NCI-H748 (cell line): Measurements from ENCODE around the gene POM121L12.

Experiments
- DNase-seq: peaks from one replicate; lab custom pipeline; 2025; ENCODE audit not compliant: unreplicated experiment; lab: John Stamatoyannopoulos, UW

The POM121L12 gene

DNA sequence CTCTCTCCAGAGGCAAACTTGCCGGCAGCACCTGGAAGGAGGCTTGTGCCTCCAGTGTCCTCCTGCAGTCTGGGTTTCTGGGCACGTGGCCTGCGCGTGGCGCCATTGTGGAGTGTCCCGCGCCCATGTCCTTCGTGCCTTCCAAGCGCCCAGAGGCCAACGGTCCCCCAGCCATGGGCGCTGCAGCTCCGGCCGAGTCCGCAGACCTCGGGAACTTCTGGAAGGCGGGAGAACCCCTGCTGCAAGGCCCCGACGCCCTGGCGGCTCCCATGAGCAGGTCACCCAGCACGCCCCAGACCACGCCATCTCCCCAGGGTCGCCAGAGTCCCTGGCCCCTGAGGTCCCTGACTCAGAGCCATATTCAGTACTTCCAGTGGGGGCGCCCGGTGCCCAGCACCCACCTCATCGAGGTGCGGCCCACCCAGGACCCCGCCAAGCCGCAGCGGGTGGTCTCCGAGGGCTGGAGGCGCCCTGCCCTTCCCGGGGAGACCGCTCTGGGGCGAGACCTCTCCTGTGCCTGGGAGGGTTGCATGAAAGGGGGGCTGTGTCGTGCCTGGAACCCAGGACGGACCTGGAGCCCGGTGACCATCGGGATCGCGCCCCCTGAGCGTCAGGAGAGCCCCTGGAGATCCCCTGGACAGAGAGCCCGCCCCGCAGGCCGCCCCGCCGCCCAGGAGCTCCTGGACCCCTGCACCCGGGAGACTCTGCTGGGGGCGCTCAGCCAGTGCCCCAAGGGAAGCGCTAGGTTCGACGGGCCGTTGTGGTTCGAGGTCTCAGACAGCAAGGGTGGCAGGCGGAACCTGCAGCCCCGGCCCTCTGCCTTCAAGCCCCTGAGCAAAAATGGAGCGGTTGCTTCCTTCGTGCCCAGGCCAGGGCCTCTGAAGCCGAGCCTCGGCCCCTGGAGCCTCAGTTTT lies at the start of gene POM121L12:
Gene POM121L12, plus strand, starts transcription at position 135 of the 914 bp plus-strand sequence. Its CDS starts 39 bp downstream, at position 174.
- DNase-seq: no peak

DNA sequence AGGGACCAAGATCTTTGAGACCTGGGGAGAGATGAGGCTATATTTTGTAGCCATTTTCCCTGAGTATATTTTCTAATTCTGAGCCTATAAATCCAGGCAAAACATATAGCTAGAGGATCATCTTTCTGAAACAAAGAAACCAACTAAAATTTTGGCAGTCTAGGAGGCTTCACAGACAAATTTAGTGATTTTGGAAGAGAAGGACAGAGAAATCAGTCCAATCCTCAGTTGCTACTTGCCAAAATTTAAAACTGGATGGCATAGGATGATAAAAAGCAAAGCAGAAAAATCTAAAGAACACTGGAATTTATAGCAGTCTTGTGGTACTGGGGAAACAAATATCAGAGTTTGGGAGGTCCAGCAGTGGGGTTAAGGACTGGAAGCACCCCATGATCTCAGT lies 43.4 kb upstream of the POM121L12 start:
- no peak for DNase-seq

DNA sequence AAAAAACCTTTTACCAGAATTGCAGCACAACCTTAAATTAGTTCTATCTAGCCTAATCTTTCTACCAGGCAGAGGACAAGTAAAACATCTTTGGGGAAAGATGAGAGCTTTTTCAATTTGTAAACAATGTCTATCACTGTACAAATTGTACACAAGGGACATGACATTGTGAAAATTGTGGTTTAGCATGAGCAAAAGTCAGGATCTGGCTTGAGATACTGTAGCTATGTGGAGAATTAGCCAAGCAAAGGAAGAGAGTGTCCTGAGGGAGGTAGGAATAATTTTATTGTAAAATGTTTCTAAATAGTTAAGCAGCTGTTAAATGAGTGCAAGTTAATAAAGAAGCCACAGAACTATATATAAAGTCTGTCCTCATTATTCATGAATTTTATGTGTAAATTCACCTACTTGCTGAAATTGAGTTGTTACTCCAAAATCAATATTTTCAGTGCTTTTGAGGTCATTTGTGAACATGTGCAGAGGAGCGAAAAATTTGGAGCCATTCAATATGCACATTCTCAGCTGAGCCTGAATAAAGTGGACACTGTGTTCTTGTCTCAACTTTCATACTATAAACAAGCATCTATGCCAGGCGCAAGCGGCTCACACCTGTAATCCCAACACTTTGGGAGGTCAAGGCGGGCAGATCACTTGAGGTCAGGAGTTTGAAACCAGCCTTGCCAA lies 42.8 kb upstream of the POM121L12 start:
- no peak for DNase-seq

DNA sequence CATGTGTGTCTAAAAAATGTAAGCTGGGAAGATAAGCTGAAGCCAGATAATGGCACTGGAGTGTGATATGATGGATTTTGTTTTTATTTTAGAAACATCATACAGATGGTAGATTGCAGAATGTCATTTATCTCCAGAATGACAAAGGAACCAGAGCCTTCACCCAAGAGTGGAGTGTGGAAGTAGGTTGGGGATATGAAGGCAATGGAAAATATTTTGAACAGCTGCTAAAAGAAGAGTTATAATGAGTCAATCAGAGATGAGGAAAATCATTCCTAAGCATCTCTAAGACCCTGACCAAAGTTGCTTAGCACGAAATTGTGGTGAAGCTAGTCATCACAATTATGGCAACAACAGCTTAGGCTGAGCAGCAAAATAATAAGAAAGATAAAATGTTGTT lies 39.8 kb upstream of the POM121L12 start:
- DNase-seq: no peak

DNA sequence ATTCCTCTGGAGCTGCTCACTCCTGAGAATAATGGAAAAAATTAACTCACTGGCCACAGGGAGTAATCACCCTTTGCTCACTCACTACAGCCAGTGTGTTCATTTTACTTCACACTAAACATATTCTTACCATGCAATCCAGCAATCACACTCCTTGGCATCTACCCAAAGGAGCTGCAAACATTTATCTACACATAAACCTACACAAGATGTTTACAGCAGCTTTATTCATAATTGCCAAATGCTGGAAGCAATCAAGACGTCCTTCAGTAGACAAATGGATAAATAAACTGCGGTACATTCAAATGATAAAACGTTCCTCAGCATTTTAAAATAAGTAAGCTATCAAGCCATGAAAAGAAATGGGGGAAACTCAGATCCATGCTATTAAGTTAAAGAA lies 34.2 kb upstream of the POM121L12 start:
- no peak for DNase-seq

DNA sequence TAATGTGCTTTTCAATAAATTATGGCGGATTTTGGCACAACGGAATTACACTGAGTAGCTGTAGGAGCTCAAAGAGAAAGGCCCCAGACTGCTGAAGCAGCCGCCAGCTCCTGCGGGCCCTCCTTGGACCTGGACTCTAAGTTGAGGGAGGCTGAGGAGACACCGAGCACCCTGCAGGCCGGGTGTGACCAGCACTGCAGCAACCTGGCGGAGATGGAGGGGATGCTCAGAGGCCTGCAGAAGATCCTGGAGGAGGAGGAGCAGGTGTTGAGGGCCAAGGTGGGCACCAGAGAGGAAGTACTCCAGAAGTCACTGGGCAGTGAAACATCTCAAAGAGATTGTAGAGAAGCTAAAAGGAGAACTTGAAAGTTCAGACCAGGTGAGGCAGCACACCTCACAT lies 33.0 kb upstream of the POM121L12 start:
- no peak for DNase-seq

DNA sequence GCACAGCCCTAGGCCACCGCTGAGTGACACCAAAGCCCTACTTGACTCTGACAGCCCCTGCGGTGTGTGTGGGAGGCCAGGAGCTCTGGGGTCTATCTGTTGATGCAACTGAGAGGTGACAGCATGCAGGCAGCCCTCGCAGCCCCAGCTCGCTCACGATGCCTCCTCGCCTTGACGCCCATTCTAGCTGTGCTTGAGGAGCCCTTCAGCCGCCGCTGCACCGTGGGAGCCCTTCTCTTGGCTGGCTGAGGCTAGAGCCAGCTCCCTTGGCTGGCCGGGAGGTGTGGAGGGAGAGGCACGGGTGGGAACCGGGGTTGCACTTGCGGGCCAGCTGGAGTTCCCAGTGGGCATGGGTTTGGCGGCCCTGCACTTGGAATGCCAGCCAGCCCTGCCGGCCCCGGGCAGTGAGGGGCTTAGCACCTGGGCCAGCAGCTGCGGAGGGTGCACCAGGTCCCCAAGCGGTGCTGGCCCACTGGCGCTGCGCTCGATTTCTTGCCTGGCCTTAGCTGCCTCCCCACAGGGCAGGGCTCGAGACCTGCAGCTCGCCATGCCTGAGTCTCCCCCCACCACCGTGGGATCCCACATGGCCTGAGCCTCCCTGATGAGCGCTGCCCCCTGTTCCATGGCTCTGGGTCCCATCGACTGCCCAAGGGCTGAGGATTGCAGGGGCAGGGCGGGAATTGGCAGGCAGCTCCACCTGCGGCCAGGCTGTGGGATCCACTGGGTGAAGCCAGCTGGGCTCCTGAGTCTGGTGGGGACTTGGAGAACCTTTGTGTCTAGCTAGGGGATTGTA lies 31.6 kb upstream of the POM121L12 start:
- no peak for DNase-seq

DNA sequence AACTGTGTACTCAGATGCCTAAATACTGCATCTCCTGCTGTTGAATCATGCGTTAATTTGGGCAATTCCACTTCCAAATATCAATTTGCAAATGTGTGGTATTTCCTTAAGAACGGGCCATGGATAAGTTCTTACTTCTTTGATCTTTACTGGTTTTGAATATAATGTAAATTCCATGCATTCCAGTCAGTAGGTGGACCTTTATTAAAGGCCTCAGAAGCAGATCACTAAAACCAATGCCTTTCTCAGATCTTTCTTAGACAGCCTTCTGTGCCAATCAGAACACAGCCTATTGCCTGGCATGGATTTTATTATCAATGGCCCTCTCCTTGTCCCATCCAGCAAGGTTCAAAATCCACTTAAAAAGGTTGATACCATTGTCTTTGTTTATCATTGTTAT lies 21.5 kb upstream of the POM121L12 start:
- no peak for DNase-seq

DNA sequence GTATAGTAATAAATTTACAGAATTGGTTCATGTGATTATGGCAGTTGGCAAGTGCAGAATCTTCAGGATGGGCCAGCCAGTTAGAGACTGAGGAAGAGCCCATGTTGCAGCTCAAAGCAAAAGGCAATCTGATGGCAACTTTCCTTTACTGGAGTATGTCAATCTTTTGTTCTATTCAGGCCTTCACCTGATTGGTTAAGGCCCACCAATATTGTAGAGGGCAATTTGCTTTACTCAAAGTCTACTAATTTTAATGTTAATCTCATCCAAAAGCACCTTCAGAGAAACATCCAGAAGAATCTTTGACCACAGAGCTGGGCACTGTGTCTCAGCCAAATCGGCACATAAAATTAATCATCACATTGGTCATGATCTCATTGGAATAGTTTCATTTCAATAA lies 20.0 kb upstream of the POM121L12 start:
- DNase-seq: no peak

DNA sequence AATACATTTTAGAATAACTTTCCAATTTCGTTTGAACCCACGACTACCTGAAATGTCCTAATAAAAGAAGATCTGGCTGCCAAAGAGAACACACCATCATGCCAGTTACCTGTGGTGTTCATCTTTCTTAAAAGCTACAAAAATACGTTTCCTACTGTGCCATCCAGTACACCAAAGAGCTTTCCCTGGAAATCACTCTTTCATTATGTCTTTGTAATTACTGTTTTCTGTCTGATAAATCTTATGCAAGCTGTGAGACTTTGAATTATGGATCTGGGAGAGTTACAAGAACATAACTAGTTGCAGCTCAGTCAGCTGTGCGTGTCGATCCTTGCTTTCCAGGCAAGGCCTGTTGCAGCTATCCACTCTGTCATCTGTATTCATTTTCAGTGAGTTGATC lies 12.5 kb upstream of the POM121L12 start:
- no peak for DNase-seq

DNA sequence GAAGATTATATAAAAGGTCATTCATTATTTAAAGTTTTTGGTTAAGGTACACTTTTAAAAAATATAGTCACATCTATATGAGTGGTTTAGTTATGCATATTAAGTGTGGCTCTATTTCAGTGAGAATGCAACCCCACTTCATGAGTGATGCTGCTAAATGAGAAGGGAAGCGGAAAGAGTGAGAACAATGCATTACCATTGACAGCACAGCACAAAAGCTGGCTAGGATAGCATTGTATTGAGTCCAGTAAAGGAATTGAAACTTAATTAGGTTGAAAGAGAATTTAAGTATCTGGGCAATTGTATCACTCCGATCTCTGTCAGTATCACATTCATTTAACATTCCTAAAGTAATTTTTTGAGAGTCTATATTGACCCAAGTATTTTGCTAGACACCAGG lies 13.2 kb downstream of the POM121L12 start:
- DNase-seq: no peak

DNA sequence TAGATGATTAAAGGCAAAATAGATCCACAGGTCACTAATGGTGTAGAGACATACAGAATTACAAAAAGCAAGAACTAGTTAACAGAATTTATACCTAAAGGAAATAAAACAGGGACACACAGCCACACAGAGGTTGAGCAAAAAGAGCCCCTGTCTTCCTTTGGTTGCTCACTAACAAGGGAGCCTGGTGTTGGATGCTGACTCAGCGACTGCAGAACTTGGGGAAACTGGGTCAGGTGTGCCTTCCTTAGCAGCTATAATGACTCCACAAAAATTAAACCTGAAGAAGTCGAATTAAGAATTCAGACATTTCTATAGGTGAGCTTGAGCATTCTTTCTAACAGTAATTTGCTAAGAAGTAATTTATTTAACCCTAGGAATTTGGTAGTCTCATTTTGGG lies 15.0 kb downstream of the POM121L12 start:
- no peak for DNase-seq

DNA sequence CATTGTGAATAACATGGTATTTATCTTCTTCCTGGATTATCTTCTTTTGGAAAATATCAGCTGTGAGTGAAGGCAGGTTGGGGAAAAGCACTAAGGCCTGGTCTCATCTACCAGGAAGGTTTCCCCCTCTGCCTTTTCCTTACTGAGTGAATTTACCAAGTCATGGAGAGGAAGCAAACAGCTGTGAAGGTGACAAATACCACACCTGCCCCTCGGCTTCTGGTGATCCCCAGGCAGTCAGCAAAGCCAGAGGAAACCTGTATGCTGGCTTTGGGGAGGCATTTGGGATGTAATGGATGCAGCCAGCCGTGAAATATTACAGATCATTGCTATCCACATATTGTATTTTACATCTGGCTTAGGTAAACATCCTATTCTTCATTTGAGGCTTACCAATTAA lies 24.2 kb downstream of the POM121L12 start:
- DNase-seq: no peak

DNA sequence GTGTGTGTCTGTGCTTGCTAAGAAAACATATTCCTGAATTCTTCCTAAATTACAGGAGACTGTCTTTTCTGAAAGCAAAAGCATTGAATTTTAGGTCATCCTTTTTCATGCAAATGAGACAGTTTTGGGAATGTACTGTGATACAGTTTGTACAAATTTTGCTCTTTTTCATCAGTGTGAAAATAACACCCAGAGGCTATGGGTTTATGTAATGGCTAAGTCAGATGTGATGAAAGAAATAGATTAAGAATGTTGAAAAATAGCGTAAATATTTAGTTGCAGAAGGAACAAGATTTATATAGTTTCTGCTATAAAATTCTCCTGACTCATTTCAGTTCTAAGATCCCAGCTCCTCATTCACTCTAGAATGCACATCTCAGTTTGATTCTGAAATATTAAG lies 24.6 kb downstream of the POM121L12 start:
- no peak for DNase-seq

DNA sequence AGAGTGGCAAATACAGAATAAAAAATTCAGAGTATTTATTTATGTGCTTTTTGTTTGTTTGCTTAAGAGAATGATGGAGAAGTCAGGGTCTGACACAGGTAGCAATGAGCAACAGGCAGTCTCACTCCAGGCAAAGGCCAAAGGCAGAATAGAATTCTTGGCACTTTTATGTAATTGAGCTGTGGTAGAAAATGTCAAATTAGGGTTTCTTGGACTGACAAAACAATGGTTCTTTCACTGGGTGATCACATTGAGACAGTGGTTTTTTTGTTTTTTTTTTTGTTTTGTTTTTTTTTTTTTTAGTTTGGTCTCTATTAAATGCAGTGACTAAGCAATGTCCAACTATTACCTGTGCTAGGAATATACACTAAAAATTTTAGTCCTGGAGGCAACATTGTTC lies 27.4 kb downstream of the POM121L12 start:
- DNase-seq: no peak

DNA sequence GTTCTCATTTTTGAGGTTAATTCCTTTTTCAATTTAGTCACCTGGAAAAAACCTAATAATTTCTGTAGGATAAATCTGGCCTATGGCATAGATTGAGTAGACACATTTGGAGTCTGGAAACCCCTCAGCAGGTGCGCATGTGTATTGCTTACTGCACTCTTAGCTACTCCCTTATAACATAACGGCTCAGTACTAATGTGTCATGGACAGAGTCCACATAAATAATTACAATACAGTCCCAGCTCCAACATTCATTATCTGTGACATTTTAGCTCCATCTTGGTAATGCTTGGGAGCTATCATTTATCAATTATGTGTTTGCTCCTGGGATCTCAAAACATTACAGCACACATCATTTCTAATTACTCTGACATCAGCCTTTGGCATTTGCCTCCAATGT lies 33.2 kb downstream of the POM121L12 start:
- DNase-seq: no peak

DNA sequence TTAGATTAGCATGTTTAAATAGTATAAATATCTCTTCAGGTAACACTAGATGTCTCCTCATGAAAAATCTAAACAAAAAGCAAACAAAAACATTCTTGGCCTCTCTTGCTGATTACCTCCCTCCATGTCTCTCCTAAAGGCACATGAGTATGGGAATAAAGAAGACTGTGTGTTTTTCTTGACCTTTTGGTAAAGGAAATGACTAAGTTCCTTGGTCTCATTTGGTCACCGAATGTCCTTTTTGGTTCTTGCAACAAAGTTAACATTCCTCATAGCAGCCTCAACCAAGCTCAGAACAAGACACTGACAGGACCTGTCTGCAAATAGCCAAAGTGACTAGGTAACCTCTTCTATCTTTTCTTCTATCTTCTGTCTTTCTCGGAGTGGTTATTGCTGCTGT lies 35.5 kb downstream of the POM121L12 start:
- DNase-seq: no peak
